Activated B cell treated with CpG ODN at 0.5 μM for 24 hours (primary cell): ENCODE data around the gene KLHL2. TPM values are rescaled to one million over a fixed set of nuclear protein-coding genes. Genes with fewer than 3 reads are reported as not detected.
"Not testable (repeated sequence)": the region's sequence is repeated elsewhere in the genome, so short reads cannot be mapped to it uniquely, and the experiment has no call there.

Experiments used
- ATAC-seq: fragments of 200-7000 bp; cut with Tn5 transposase; one replicate; pipeline ENCODE4 v1.10.0; 2021; ENCODE audit warnings: low read depth, mild to moderate bottlenecking, moderate library complexity
- CTCF ChIA-PET: fragments of 350-600 bp; sonication (Branson Sonifier 250); formaldehyde crosslinking; loops from one replicate; lab custom pipeline; 2021; ENCODE audit warnings: antibody characterized with exemption; lab: Charles Lee
- POLR2A ChIA-PET: fragments of 350-600 bp; sonication (Branson Sonifier 250); formaldehyde crosslinking; loops from one replicate; lab custom pipeline; 2021; ENCODE audit warnings: antibody characterized with exemption; lab: Charles Lee
- DNase-seq: peaks from one replicate; pipeline ENCODE4 v3.0.0; 2022
- H3K27ac Mint-ChIP-seq: one replicate; pipeline ENCODE4 v1.8.0; 2020; ENCODE audit warnings: mixed read lengths
- H3K27me3 Mint-ChIP-seq: one replicate; pipeline ENCODE4 v1.8.0; 2021; ENCODE audit warnings: mixed read lengths
- H3K36me3 Mint-ChIP-seq: one replicate; pipeline ENCODE4 v1.8.0; 2021; ENCODE audit warnings: low read depth, mixed read lengths
- H3K4me1 Mint-ChIP-seq: one replicate; pipeline ENCODE4 v1.8.0; 2021; ENCODE audit warnings: mixed read lengths
- H3K4me3 Mint-ChIP-seq: one replicate; pipeline ENCODE4 v1.8.0; 2020; ENCODE audit warnings: mild to moderate bottlenecking, mixed read lengths
- H3K9me3 Mint-ChIP-seq: one replicate; pipeline ENCODE4 v1.8.0; 2020; ENCODE audit warnings: mixed read lengths
- CTCF ChIP-seq: fragments of 200-600 bp; IDR thresholded peaks from one replicate; pipeline ENCODE4 v1.8.0; 2022; ENCODE audit warnings: antibody characterized with exemption, mild to moderate bottlenecking
- intact Hi-C: fragments of 100-400 bp; cut with micrococcal nuclease; formaldehyde crosslinking; loops from one replicate; pipeline ENCODE4 v1.15.1; 2024
- total RNA-seq: library from RNA; stranded (reverse); gene quantifications from 2 replicates; pipeline ENCODE4 v1.2.3, GENCODE V29; 2022

KLHL2 gene
- 21.5 and 21.9 TPM in 2 replicates for total RNA-seq

- ChIA-PET CTCF (interaction anchor here (0.7 to 1.2 kb wide), 2 partner anchors 15 to 110 kb away, joined by 3 read pairs; no protein-coding TSS in a partner anchor), POLR2A (interaction anchor here (1.2 to 1.8 kb wide), 2 partner anchors 95 to 120 kb away, joined by 4 to 16 read pairs; partner anchors contain the start of genes MSMO1 and TMEM192)
- Mint-ChIP-seq H3K27ac (peak within 1 kb of the TSS; percentile 91), H3K4me1 (peaks cover 73% of the 10 kb centered on the region), H3K9me3 (no peaks in the 10 kb centered on the region), H3K4me3 (peak within 1 kb of the TSS; percentile 94), H3K36me3 (peaks cover 3% of the 10 kb centered on the region), H3K27me3 (no peaks in the 10 kb centered on the region)
- peak; percentile 90 for ATAC-seq
- DNase-seq, result peak; percentile 76
- no peak for TF ChIP-seq CTCF
- intact Hi-C loops, result loop anchor here (1.0 to 10.0 kb wide), 5 partner anchors 47 to 120 kb away; partner anchors contain the start of genes MSMO1 and TMEM192
These were observed at the start of gene KLHL2 for GRCh38 chr4:165207431-165208220. KLHL2 (plus strand) TSS chr4:165207561; CDS start chr4:165207877, 316 bp downstream.

- POLR2A ChIA-PET, result no interaction called here
- H3K4me3 Mint-ChIP-seq, result no peak overlapping the region
- H3K36me3 Mint-ChIP-seq, result no peaks in the 10 kb centered on the region
- no peak overlapping the region for H3K27ac Mint-ChIP-seq
- peaks cover 5% of the 10 kb centered on the region for H3K9me3 Mint-ChIP-seq
- peaks cover 13% of the 10 kb centered on the region for H3K27me3 Mint-ChIP-seq
- TF ChIP-seq CTCF, result no peak
- CTCF ChIA-PET, result no interaction called here
- intact Hi-C loops, result no loop called here
- H3K4me1 Mint-ChIP-seq, result no peaks in the 10 kb centered on the region
- DNase-seq (no peak), ATAC-seq (no peak)
These were observed 48.6 kb upstream of the KLHL2 start for GRCh38 chr4:165158762-165159161.

- no peak for TF ChIP-seq CTCF
- peaks cover 10% of the 10 kb centered on the region for H3K9me3 Mint-ChIP-seq
- no peak overlapping the region for H3K27ac Mint-ChIP-seq
These were observed 43.1 kb upstream of the KLHL2 start for GRCh38 chr4:165164257-165164656.

GRCh38 chr4:165166872-165167271, 40.5 kb upstream of the KLHL2 start:
- CTCF ChIA-PET, H3K36me3 Mint-ChIP-seq, H3K27me3 Mint-ChIP-seq, H3K4me3 Mint-ChIP-seq, POLR2A ChIA-PET, H3K9me3 Mint-ChIP-seq, DNase-seq, ATAC-seq, H3K27ac Mint-ChIP-seq, H3K4me1 Mint-ChIP-seq, intact Hi-C loops: not testable (repeated sequence)

More at GRCh38 chr4:165164257-165164656, 43.1 kb upstream of the KLHL2 start:
- intact Hi-C loops, result no loop called here
- Mint-ChIP-seq H3K4me3 (no peak overlapping the region), H3K4me1 (no peaks in the 10 kb centered on the region), H3K36me3 (no peaks in the 10 kb centered on the region), H3K27me3 (peaks cover 3% of the 10 kb centered on the region)
- ATAC-seq (no peak), DNase-seq (no peak)
- ChIA-PET POLR2A (no interaction called here), CTCF (no interaction called here)

- Mint-ChIP-seq H3K4me1 (no peaks in the 10 kb centered on the region), H3K9me3 (peaks cover 10% of the 10 kb centered on the region)
- CTCF ChIA-PET, result no interaction called here
These were observed 39.7 kb upstream of the KLHL2 start for GRCh38 chr4:165167650-165168049.

More at GRCh38 chr4:165167650-165168049, 39.7 kb upstream of the KLHL2 start:
- Mint-ChIP-seq H3K27me3 (peaks cover 6% of the 10 kb centered on the region), H3K4me3 (no peak overlapping the region), H3K27ac (no peak overlapping the region), H3K36me3 (no peaks in the 10 kb centered on the region)
- intact Hi-C loops, result no loop called here
- POLR2A ChIA-PET, result no interaction called here
- TF ChIP-seq CTCF, result no peak
- ATAC-seq (no peak), DNase-seq (no peak)
